BE2C (cell line): ENCODE results near the gene EXOC2.

Experiments used
- DNase-seq: peaks from one replicate; pipeline ENCODE4 v3.0.0-alpha.2; 2020
- H3K27me3 ChIP-seq: fragments of 250-450 bp; sonication (Bioruptor Pico); 2 replicates; pipeline ENCODE4 v1.5.1; 2020; ENCODE audit warnings: mild to moderate bottlenecking
- H3K36me3 ChIP-seq: fragments of 250-450 bp; sonication (Bioruptor Pico); 2 replicates; pipeline ENCODE4 v1.5.1; 2020; ENCODE audit warnings: mild to moderate bottlenecking
- H3K4me1 ChIP-seq: fragments of 250-450 bp; sonication (Bioruptor Pico); 2 replicates; pipeline ENCODE4 v1.5.1; 2020
- H3K4me3 ChIP-seq: 2 replicates; pipeline ENCODE4 v1.5.1; 2011; ENCODE audit warnings: low read depth, low read length
- H3K9me3 ChIP-seq: fragments of 250-450 bp; sonication (Bioruptor Pico); 2 replicates; pipeline ENCODE4 v1.5.1; 2020
- CTCF ChIP-seq: IDR thresholded peaks from 2 replicates; pipeline ENCODE4 v1.5.1; 2012; ENCODE audit warnings: mild to moderate bottlenecking, low read depth, low read length

Gene EXOC2

DNA sequence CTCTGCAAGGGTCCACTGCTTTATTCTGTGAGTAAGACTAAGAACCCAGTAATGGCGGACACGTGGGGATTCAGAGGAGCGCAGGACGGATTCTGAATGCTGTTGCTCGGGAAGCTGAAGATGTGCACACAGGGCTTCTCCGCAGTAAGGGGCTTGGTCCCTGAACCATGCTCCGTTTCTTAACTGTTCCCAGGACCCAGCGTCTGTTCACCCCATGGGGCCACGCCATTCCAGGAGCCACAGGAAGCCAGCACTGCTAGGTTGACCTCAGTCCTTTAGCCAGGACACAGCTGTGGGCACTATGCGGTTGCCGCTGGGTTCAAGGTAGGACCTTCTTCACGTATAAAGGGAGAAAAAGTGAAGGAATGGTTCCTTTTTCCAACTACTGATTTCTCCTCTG is 241.6 kb downstream of the EXOC2 start:
- no peak for TF ChIP-seq CTCF
- Histone ChIP-seq H3K4me3 (no peak overlapping the region), H3K36me3 (no peaks in the 10 kb centered on the region), H3K27me3 (peaks cover 17% of the 10 kb centered on the region), H3K9me3 (no peaks in the 10 kb centered on the region; the same call in 1 of the 2 replicates), H3K4me1 (no peaks in the 10 kb centered on the region)
- no peak for DNase-seq

DNA sequence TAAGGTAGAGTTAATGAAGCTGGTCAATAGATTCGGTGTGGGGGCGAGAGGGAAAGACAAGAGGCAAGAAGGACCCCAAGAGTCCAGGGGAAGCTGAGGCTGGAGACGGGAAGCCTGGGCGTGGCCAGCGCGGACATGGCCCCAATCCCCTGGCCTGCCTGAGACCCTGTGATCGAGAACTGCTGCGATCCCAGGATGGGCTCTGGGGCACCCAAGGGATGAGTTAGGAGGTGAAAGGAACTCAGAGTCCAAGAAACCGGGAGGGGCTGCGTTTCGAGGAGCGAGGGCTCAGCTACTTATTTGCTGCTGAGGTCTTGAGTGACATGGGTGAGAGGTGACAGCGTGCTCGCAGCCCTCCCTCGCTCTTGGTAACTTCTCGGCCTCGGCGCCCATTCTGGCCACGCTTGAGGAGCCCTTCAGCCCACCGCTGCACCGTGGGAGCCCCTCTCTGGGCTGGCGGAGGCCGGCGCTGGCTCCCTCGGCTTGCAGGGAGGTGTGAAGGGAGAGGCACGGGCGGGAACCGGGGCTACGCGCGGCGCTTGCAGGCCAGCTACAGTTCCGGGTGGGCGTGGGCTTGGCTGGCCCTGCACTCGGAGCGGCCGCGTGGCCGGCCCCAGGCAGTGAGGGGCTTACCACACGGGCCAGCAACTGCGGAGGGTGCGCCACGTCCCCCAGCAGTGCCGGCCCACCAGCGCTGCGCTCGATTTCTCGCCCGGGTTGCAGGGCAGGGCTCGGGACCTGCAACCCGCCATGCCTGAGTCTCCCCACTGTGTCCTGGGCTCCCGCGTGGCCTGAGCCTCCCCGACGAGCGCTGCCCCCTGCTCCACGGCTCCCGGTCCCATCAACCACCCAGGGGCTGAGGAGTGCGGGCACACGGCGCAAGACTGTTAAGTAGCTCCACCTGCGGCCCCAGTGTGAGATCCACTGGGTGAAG is 243.2 kb downstream of the EXOC2 start:
- Histone ChIP-seq H3K27me3 (peaks cover 16% of the 10 kb centered on the region), H3K4me1 (no peaks in the 10 kb centered on the region), H3K9me3 (no peaks in the 10 kb centered on the region; the same call in 1 of the 2 replicates), H3K36me3 (no peaks in the 10 kb centered on the region), H3K4me3 (no peak overlapping the region)
- TF ChIP-seq CTCF = no peak
- no peak for DNase-seq

DNA sequence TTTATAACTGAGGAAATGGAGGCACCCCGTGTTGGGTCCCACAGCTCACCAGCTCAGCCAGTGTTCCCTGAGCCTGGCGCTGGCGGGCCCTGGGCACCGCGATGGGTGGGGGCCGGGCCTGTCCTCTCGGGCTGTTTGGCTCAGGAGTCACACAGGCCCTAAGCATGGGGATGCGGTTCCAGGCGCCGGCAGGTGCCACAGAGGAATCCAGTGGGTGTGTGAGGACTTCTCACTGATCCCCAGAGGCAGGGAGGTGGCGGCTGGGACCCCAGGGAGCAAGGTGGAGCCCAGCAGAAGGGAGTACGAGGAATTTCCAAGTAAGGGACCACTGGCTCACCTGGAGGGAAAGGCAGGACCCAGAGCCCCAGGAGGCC is 243.9 kb downstream of the EXOC2 start:
- H3K4me1 ChIP-seq = no peaks in the 10 kb centered on the region
- TF ChIP-seq CTCF = no peak
- no peaks in the 10 kb centered on the region; the same call in 1 of the 2 replicates for H3K9me3 ChIP-seq
- H3K27me3 ChIP-seq = peaks cover 14% of the 10 kb centered on the region
- no peaks in the 10 kb centered on the region for H3K36me3 ChIP-seq
- DNase-seq = no peak
- no peak overlapping the region for H3K4me3 ChIP-seq

GRCh38 chr6:448296-449056 is 244.5 kb downstream of the EXOC2 start:
- no peak for DNase-seq
- Histone ChIP-seq H3K27me3 (peaks cover 13% of the 10 kb centered on the region), H3K9me3 (no peaks in the 10 kb centered on the region; the same call in 1 of the 2 replicates), H3K4me3 (no peak overlapping the region), H3K4me1 (no peaks in the 10 kb centered on the region), H3K36me3 (no peaks in the 10 kb centered on the region)
- TF ChIP-seq CTCF = no peak

- TF ChIP-seq CTCF = no peak
- Histone ChIP-seq H3K4me3 (no peak overlapping the region), H3K9me3 (no peaks in the 10 kb centered on the region; the same call in 1 of the 2 replicates), H3K27me3 (peaks cover 7% of the 10 kb centered on the region), H3K36me3 (no peaks in the 10 kb centered on the region), H3K4me1 (no peaks in the 10 kb centered on the region)
- no peak for DNase-seq
Measured at GRCh38 chr6:447381-448165, 245.4 kb downstream of the EXOC2 start.
